ENCODE data around the gene PARL. TPM values are rescaled to one million over a fixed set of nuclear protein-coding genes. Genes with fewer than 3 reads are reported as not detected.
A peak's percentile ranks its signal among the peaks of the same experiment; 100 is the strongest.

Gene PARL
- total RNA-seq, 1 experiment from 2014 or later, result 69.7 TPM

GRCh38 chr3:183825456-183826161 is 59.1 kb downstream of the PARL start, which contains the start of gene MAP6D1:
MAP6D1 (minus strand) TSS chr3:183825577; CDS start chr3:183825547, 30 bp downstream.
- ChIA-PET RAD21 (ENCODE audit: low non-redundant PET in 1 of 2, low total read pairs in 2 of 2, uncharacterized antibody in 2 of 2, unreplicated experiment in 2 of 2) (no interaction called here), CTCF (interaction anchor here (1.3 to 1.9 kb wide), 2 partner anchors 59 to 70 kb away, joined by 3 to 9 read pairs; partner anchors contain the start of gene PARL), POLR2A (no interaction called here)
- Histone ChIP-seq H3K4me3 (replicated peaks in 1 of 2; ENCODE audit: low read depth in 1 of 2, low read length in 2 of 2) (peak within 1 kb of the TSS; percentile 66 to 71), H3K27ac (ENCODE audit: low read depth, low read length) (peak within 1 kb of the TSS; percentile 76), H3K27me3 (ENCODE audit: insufficient read depth, low read length) (no peaks in the 10 kb centered on the region), H4K20me1 (ENCODE audit: insufficient read depth) (no peaks in the 10 kb centered on the region), H3K4me1 (ENCODE audit: control insufficient read depth in 1 of 2, insufficient read depth in 2 of 2, low read length in 2 of 2) (peaks cover 7 to 15% of the 10 kb centered on the region in 2 experiments; a peak in 3 of 4 replicates), H3K9me2 (ENCODE audit: insufficient read depth) (no peaks in the 10 kb centered on the region), H3K36me3 (ENCODE audit: control insufficient read depth in 1 of 2, insufficient read depth in 2 of 2, low read length in 2 of 2) (peaks cover 0 to 4% of the 10 kb centered on the region in 2 experiments; a peak in 1 of 4 replicates), H3K9ac (ENCODE audit: low read length) (peak within 1 kb of the TSS; percentile 70), H3K79me2 (ENCODE audit: insufficient read depth, low read length) (peaks cover 4% of the 10 kb centered on the region; the same call in 1 of the 2 replicates), H3K9me3 (ENCODE audit: control insufficient read depth in 1 of 2, insufficient read depth in 1 of 2, low read depth in 1 of 2, low read length in 2 of 2) (no peaks in the 10 kb centered on the region), H3K4me2 (ENCODE audit: low read length) (peak within 1 kb of the TSS; percentile 78), H2AFZ (ENCODE audit: low read depth, low read length, poor library complexity, severe bottlenecking) (no peak within 1 kb of the TSS)
- TF ChIP-seq POLR2A (IDR thresholded peaks at IDR 0.05; ENCODE audit: borderline replicate concordance, extremely low read depth, insufficient read depth, insufficient read length) (no peak), ZNF274 (IDR thresholded peaks at IDR 0.05; ENCODE audit: low read depth, low read length) (no peak), EZH2 (IDR thresholded peaks at IDR 0.05) (no peak), CBX3 (IDR thresholded peaks at IDR 0.05; ENCODE audit: low read depth) (0 out of 2 replicates have a peak, but pooled peaks have one; percentile 7), FOSL1 (IDR thresholded peaks at IDR 0.05; ENCODE audit: low read depth) (no peak), POLR2AphosphoS5 (IDR thresholded peaks at IDR 0.05; ENCODE audit: low read depth, low read length) (0 out of 2 replicates have a peak, but pooled peaks have one; percentile 31), CTCF (IDR thresholded peaks at IDR 0.05 in 2 of 3, conservative IDR thresholded peaks at IDR 0.05 in 1 of 3; ENCODE audit: borderline replicate concordance in 1 of 3, insufficient read depth in 1 of 3, low read depth in 2 of 3, low read length in 2 of 3) (peak; percentile 41 to 58 (median 43)), YY1 (IDR thresholded peaks at IDR 0.05; ENCODE audit: extremely low read depth, insufficient replicate concordance, low read depth, low read length) (peak; percentile 29), MAX (IDR thresholded peaks at IDR 0.05) (peak; percentile 50; the same call in 1 of the 2 replicates), RAD21 (IDR thresholded peaks at IDR 0.05; ENCODE audit: low read depth) (peak; percentile 63), ELF1 (IDR thresholded peaks at IDR 0.05; ENCODE audit: borderline replicate concordance, low read depth) (no peak)
- DNase-seq (ENCODE audit: low read depth, low spot score), result peak; percentile 22
- BruUV-seq (replicated peaks), result no TSS peak
- peak; percentile 86 for ATAC-seq
- intact Hi-C loops (cut with micrococcal nuclease), result no loop called here

Data from HCT116 (cell line).